ENCODE data around the gene SUCLG2. TPM values are rescaled to one million over a fixed set of nuclear protein-coding genes. Genes with fewer than 3 reads are reported as not detected.

The SUCLG2 gene
- total RNA-seq, 2 experiments from 2014 or later: 28.3 to 44.7 TPM

GRCh38 chr3:67683522-67683921 is 29.1 kb upstream of the SUCLG2 start:
- H3K4me2 ChIP-seq (ENCODE audit: low read length): peak overlapping the region; percentile 78
- H3K79me2 ChIP-seq (ENCODE audit: insufficient read depth, low read depth, low read length): no peaks in the 10 kb centered on the region
- H2AFZ ChIP-seq (ENCODE audit: low read length): peak overlapping the region; percentile 86; the same call in 1 of the 2 replicates
- peaks cover 15% of the 10 kb centered on the region for H3K36me3 ChIP-seq (ENCODE audit: insufficient read depth, low read length)
- ChIA-PET CTCF (ENCODE audit: unreplicated experiment) (no interaction called here), POLR2A (interaction anchor here (0.6 to 2.4 kb wide), 11 partner anchors 8 to 102 kb away, joined by 3 to 16 read pairs (median 3); partner anchors contain the start of gene SUCLG2)
- no TSS peak for BruUV-seq (replicated peaks)
- H4K20me1 ChIP-seq (ENCODE audit: insufficient read depth, low read length): no peaks in the 10 kb centered on the region
- TF ChIP-seq EZH2phosphoT487 (IDR thresholded peaks at IDR 0.05; ENCODE audit: borderline replicate concordance, low read depth, low read length): no peak
- TF ChIP-seq CTCF (conservative IDR thresholded peaks at IDR 0.05; ENCODE audit: low read length): no peak
- intact Hi-C loops (cut with micrococcal nuclease; ENCODE audit: unreplicated experiment): loop anchor here (5.0 to 10.0 kb wide), 2 partner anchors 214 to 1189 kb away; no protein-coding TSS in a partner anchor
- no peaks in the 10 kb centered on the region for H3K9me2 ChIP-seq (ENCODE audit: insufficient read depth, low read length)
- peaks cover 15% of the 10 kb centered on the region; the same call in 1 of the 2 replicates for H3K9me3 ChIP-seq (ENCODE audit: low read length)
- H3K4me3 ChIP-seq (ENCODE audit: low read depth, low read length, poor library complexity, severe bottlenecking): peak overlapping the region; percentile 2
- peaks cover 77% of the 10 kb centered on the region for H3K4me1 ChIP-seq (ENCODE audit: insufficient read depth, low read length, poor library complexity, severe bottlenecking)
- H3K27ac ChIP-seq (ENCODE audit: low read depth, low read length, poor library complexity, severe bottlenecking): peak overlapping the region; percentile 96
- peak; percentile 77 for DNase-seq (ENCODE audit: low spot score)

- peak overlapping the region; percentile 67 for H3K4me2 ChIP-seq (ENCODE audit: low read length)
- peak overlapping the region; percentile 41 for H3K4me3 ChIP-seq (ENCODE audit: low read depth, low read length, poor library complexity, severe bottlenecking)
- BruUV-seq (replicated peaks): no TSS peak
- H3K9me3 ChIP-seq (ENCODE audit: low read length): peaks cover 8% of the 10 kb centered on the region; the same call in 1 of the 2 replicates
- ChIA-PET POLR2A (interaction anchor here (0.7 to 2.9 kb wide), 9 partner anchors 8 to 173 kb away, joined by 3 to 14 read pairs (median 4); partner anchors contain the start of gene SUCLG2), CTCF (ENCODE audit: unreplicated experiment) (interaction anchor here (1.4 kb wide), 1 partner anchor 24 kb away, joined by 4 read pairs; no protein-coding TSS in a partner anchor)
- DNase-seq (ENCODE audit: low spot score): peak; percentile 88
- H2AFZ ChIP-seq (ENCODE audit: low read length): peak overlapping the region; percentile 77; the same call in 1 of the 2 replicates
- no peaks in the 10 kb centered on the region for H3K9me2 ChIP-seq (ENCODE audit: insufficient read depth, low read length)
- no peaks in the 10 kb centered on the region for H3K79me2 ChIP-seq (ENCODE audit: insufficient read depth, low read depth, low read length)
- H3K36me3 ChIP-seq (ENCODE audit: insufficient read depth, low read length): peaks cover 17% of the 10 kb centered on the region; the same call in 1 of the 2 replicates
- H3K4me1 ChIP-seq (ENCODE audit: insufficient read depth, low read length, poor library complexity, severe bottlenecking): peaks cover 54% of the 10 kb centered on the region
- H4K20me1 ChIP-seq (ENCODE audit: insufficient read depth, low read length): no peaks in the 10 kb centered on the region
- TF ChIP-seq EZH2phosphoT487 (IDR thresholded peaks at IDR 0.05; ENCODE audit: borderline replicate concordance, low read depth, low read length) (no peak), CTCF (conservative IDR thresholded peaks at IDR 0.05; ENCODE audit: low read length) (no peak)
- intact Hi-C loops (cut with micrococcal nuclease; ENCODE audit: unreplicated experiment): loop anchor here (1.0 kb wide), 1 partner anchor 24 kb away; the partner anchor contains the start of gene SUCLG2
- peak overlapping the region; percentile 95 for H3K27ac ChIP-seq (ENCODE audit: low read depth, low read length, poor library complexity, severe bottlenecking)
These were observed 24.3 kb upstream of the SUCLG2 start for GRCh38 chr3:67678665-67679064.

GRCh38 chr3:67674055-67674454 is 19.6 kb upstream of the SUCLG2 start:
- H3K79me2 ChIP-seq (ENCODE audit: insufficient read depth, low read depth, low read length): no peaks in the 10 kb centered on the region

More at GRCh38 chr3:67674055-67674454, 19.6 kb upstream of the SUCLG2 start:
- no peak for TF ChIP-seq EZH2phosphoT487 (IDR thresholded peaks at IDR 0.05; ENCODE audit: borderline replicate concordance, low read depth, low read length)
- TF ChIP-seq CTCF (conservative IDR thresholded peaks at IDR 0.05; ENCODE audit: low read length): no peak
- no peaks in the 10 kb centered on the region for H3K9me2 ChIP-seq (ENCODE audit: insufficient read depth, low read length)
- H4K20me1 ChIP-seq (ENCODE audit: insufficient read depth, low read length): no peaks in the 10 kb centered on the region
- DNase-seq (ENCODE audit: low spot score): no peak
- no peak overlapping the region for H3K4me2 ChIP-seq (ENCODE audit: low read length)
- no peak overlapping the region for H3K27ac ChIP-seq (ENCODE audit: low read depth, low read length, poor library complexity, severe bottlenecking)
- H3K36me3 ChIP-seq (ENCODE audit: insufficient read depth, low read length): peaks cover 12% of the 10 kb centered on the region; the same call in 1 of the 2 replicates
- H2AFZ ChIP-seq (ENCODE audit: low read length): no peak overlapping the region
- peaks cover 15% of the 10 kb centered on the region; the same call in 1 of the 2 replicates for H3K9me3 ChIP-seq (ENCODE audit: low read length)
- BruUV-seq (replicated peaks): no TSS peak
- H3K4me3 ChIP-seq (ENCODE audit: low read depth, low read length, poor library complexity, severe bottlenecking): no peak overlapping the region
- CTCF ChIA-PET (ENCODE audit: unreplicated experiment): no interaction called here
- POLR2A ChIA-PET: interaction anchor here (1.4 kb wide), 1 partner anchor 10 kb away, joined by 3 read pairs; no protein-coding TSS in a partner anchor
- intact Hi-C loops (cut with micrococcal nuclease; ENCODE audit: unreplicated experiment): no loop called here
- H3K4me1 ChIP-seq (ENCODE audit: insufficient read depth, low read length, poor library complexity, severe bottlenecking): peaks cover 19% of the 10 kb centered on the region

Measured in OCI-LY7 (cell line).